GM19438 (cell line): Measurements from ENCODE around the gene CLK2.
A peak's percentile ranks its signal among the peaks of the same experiment; 100 is the strongest.

ENCODE experiments used
- ATAC-seq: cut with Tn5 transposase; IDR thresholded peaks from one replicate; pipeline ENCODE4 v1.9.1; 2021; ENCODE audit warnings: low read depth; ENCODE audit not compliant: unreplicated experiment

Gene CLK2

GRCh38 chr1:155273343-155274245 lies at the start of gene CLK2:
Gene CLK2, minus strand, starts transcription at chr1:155273504. Its CDS starts 2,527 bp downstream, at chr1:155270977.
- peak; percentile 68 for ATAC-seq

GRCh38 chr1:155322571-155322952 lies 49.3 kb upstream of the CLK2 start:
- ATAC-seq, result no peak

- ATAC-seq, result no peak
Observed at GRCh38 chr1:155321639-155322503, 48.6 kb upstream of the CLK2 start.

- ATAC-seq, result no peak
Observed at GRCh38 chr1:155320661-155321617, 47.6 kb upstream of the CLK2 start, which contains the start of gene RUSC1. Gene RUSC1, plus strand, starts transcription at chr1:155320894. Its CDS starts 880 bp downstream, at chr1:155321774.

- no peak for ATAC-seq
Observed at GRCh38 chr1:155320252-155320651, 46.9 kb upstream of the CLK2 start.

GRCh38 chr1:155319536-155319935 lies 46.2 kb upstream of the CLK2 start:
- ATAC-seq, result no peak

- no peak for ATAC-seq
Observed at GRCh38 chr1:155318082-155318481, 44.8 kb upstream of the CLK2 start.

GRCh38 chr1:155316922-155317321 lies 43.6 kb upstream of the CLK2 start:
- ATAC-seq, result no peak

- no peak for ATAC-seq
Observed at GRCh38 chr1:155313261-155313660, 40.0 kb upstream of the CLK2 start.

- no peak for ATAC-seq
Observed at GRCh38 chr1:155309423-155310021, 36.2 kb upstream of the CLK2 start.

GRCh38 chr1:155308493-155309422 lies 35.5 kb upstream of the CLK2 start, which contains the start of gene FDPS:
Gene FDPS, plus strand, starts transcription at chr1:155308866. Its CDS starts 924 bp downstream, at chr1:155309790.
- peak; percentile 92 for ATAC-seq

GRCh38 chr1:155307247-155307740 lies 34.0 kb upstream of the CLK2 start:
- no peak for ATAC-seq

- ATAC-seq, result no peak
Observed at GRCh38 chr1:155305881-155306391, 32.6 kb upstream of the CLK2 start.

- no peak for ATAC-seq
Observed at GRCh38 chr1:155304558-155305063, 31.3 kb upstream of the CLK2 start.

- no peak for ATAC-seq
Observed at GRCh38 chr1:155301342-155301841, 28.1 kb upstream of the CLK2 start, which contains the start of gene PKLR. Gene PKLR, minus strand, starts transcription at chr1:155301438. Its CDS starts 43 bp downstream, at chr1:155301395.

- no peak for ATAC-seq
Observed at GRCh38 chr1:155300553-155301329, 27.4 kb upstream of the CLK2 start.

GRCh38 chr1:155300024-155300423 lies 26.7 kb upstream of the CLK2 start:
- no peak for ATAC-seq
